HepG2 (cell line): ENCODE data around the gene ANKS1A. TPM values are rescaled to one million over a fixed set of nuclear protein-coding genes. Genes with fewer than 3 reads are reported as not detected.
"Not testable (repeated sequence)": the region's sequence is repeated elsewhere in the genome, so short reads cannot be mapped to it uniquely, and the experiment has no call there.

Experiments used
- ATAC-seq: fragments of 200-7000 bp; cut with Tn5 transposase; 3 replicates; pipeline ENCODE4 v1.9.1; 2020; ENCODE audit warnings: mild to moderate bottlenecking, moderate library complexity
- BruUV-seq: library from RNA; stranded (reverse); fragments of 400-500 nt; replicated peaks from 2 replicates; lab custom pipeline; 2021; lab: Mats Ljungman, UMichigan
- CTCF ChIA-PET: fragments of 300-600 bp; formaldehyde crosslinking; extraction: SDS; loops from one replicate; lab custom pipeline; 2021; ENCODE audit warnings: low total read pairs, inconsistent platforms, low intra/inter-chr PET ratio; lab: Yijun Ruan, JAX
- POLR2A ChIA-PET: fragments of 350-600 bp; sonication (Branson Sonifier 250); formaldehyde crosslinking; loops from one replicate; lab custom pipeline; 2020; ENCODE audit warnings: antibody characterized with exemption, inconsistent platforms; lab: Yijun Ruan, JAX
- DNase-seq: peaks from one replicate; pipeline ENCODE4 v3.0.0-alpha.2; 2015; ENCODE audit warnings: low spot score
- FAIRE-seq: peaks from 3 replicates; lab custom pipeline; 2011; peaks lifted over from hg19 to GRCh38; lab: Jason Lieb, UNC
- H2AFZ ChIP-seq: one replicate; pipeline ENCODE4 v1.6.1; 2011; ENCODE audit warnings: low read length, inconsistent platforms
- H3K27ac ChIP-seq: fragments of 300-600 bp; 3 replicates; pipeline ENCODE4 v1.8.0; 2011; ENCODE audit warnings: mixed run types, mild to moderate bottlenecking, mixed read lengths, low read length, inconsistent platforms; ENCODE audit not compliant: insufficient read depth; ENCODE audit errors: extremely low read length
- H3K27me3 ChIP-seq, 2 experiments: fragments of 200-600 bp in 1 of 2; 2 replicates in 1 of 2; 3 replicates in 1 of 2; pipeline versions ENCODE4 v1.6.0 to v1.8.0; 2011; ENCODE audit warnings: low read length in 2 of 2, mild to moderate bottlenecking in 2 of 2, moderate library complexity in 2 of 2, inconsistent platforms in 1 of 2; ENCODE audit not compliant: insufficient read depth in 2 of 2, control insufficient read depth in 1 of 2
- H3K36me3 ChIP-seq, 2 experiments: fragments of 200-600 bp in 1 of 2; replicated peaks in 1 of 2; 2 replicates in 1 of 2; 3 replicates in 1 of 2; pipeline versions ENCODE4 v1.5.1 to v1.8.0; 2011; ENCODE audit warnings: low read length in 2 of 2, inconsistent platforms in 1 of 2; ENCODE audit not compliant: insufficient read depth in 2 of 2, control insufficient read depth in 1 of 2
- H3K4me1 ChIP-seq: 2 replicates; pipeline ENCODE4 v1.5.1; 2012; ENCODE audit warnings: low read length, inconsistent platforms; ENCODE audit not compliant: insufficient read depth
- H3K4me2 ChIP-seq: 2 replicates; pipeline ENCODE4 v1.6.0; 2011; ENCODE audit warnings: low read depth, low read length, inconsistent platforms
- H3K4me3 ChIP-seq, 3 experiments: fragments of 200-600 bp in 1 of 3; sonication (generic), shearing (Covaris generic) in 1 of 3; replicated peaks in 1 of 3; 2 replicates each; pipeline ENCODE4 v1.5.1; 2011 to 2016; ENCODE audit warnings: low read length in 3 of 3, inconsistent platforms in 2 of 3, low read depth in 2 of 3, mild to moderate bottlenecking in 2 of 3, control low read depth in 1 of 3, mixed read lengths in 1 of 3; ENCODE audit not compliant: insufficient read depth in 1 of 3
- H3K79me2 ChIP-seq: one replicate; pipeline ENCODE4 v1.6.1; 2011; ENCODE audit warnings: low read length, inconsistent platforms; ENCODE audit not compliant: insufficient read depth
- H3K9ac ChIP-seq: 2 replicates; pipeline ENCODE4 v1.6.0; 2011; ENCODE audit warnings: mild to moderate bottlenecking, low read depth, low read length, inconsistent platforms; ENCODE audit not compliant: insufficient read depth
- H3K9me3 ChIP-seq: 2 replicates; pipeline ENCODE4 v1.5.1; 2012; ENCODE audit warnings: mild to moderate bottlenecking, low read length
- H4K20me1 ChIP-seq: 2 replicates; pipeline ENCODE4 v1.6.0; 2011; ENCODE audit warnings: inconsistent platforms, mild to moderate bottlenecking, low read length, moderate library complexity; ENCODE audit not compliant: insufficient read depth
- ERF ChIP-seq: IDR thresholded peaks from 2 replicates; pipeline ENCODE4 v1.6.1; 2018; ENCODE audit warnings: missing biosample characterization, missing genetic modification reagents
- FOXJ3 ChIP-seq: sonication (generic); formaldehyde crosslinking; IDR thresholded peaks from 2 replicates; pipeline ENCODE4 v1.4.0; 2020; ENCODE audit warnings: missing genetic modification reagents, mild to moderate bottlenecking, borderline replicate concordance
- HNRNPK ChIP-seq: fragments of 200-400 bp; formaldehyde crosslinking; IDR thresholded peaks from 2 replicates; pipeline ENCODE4 v1.6.1; 2018; ENCODE audit warnings: low read length, low read depth, moderate library complexity, mild to moderate bottlenecking; ENCODE audit not compliant: poor library complexity, severe bottlenecking
- POLR2AphosphoS5 ChIP-seq: IDR thresholded peaks from 2 replicates; pipeline ENCODE4 v1.6.1; 2012; ENCODE audit warnings: low read depth, low read length
- SRF ChIP-seq: IDR thresholded peaks from 2 replicates; pipeline ENCODE4 v1.6.1; 2011; ENCODE audit warnings: mild to moderate bottlenecking, low read depth, low read length, moderate library complexity
- ZKSCAN1 ChIP-seq: fragments of 150-350 bp; IDR thresholded peaks from 2 replicates; pipeline ENCODE4 v1.6.1; 2014; ENCODE audit warnings: low read length
- ZNF652 ChIP-seq: IDR thresholded peaks from 2 replicates; pipeline ENCODE4 v1.6.1; 2016; ENCODE audit warnings: low read depth, borderline replicate concordance
- ZNF766 ChIP-seq: sonication (generic); formaldehyde crosslinking; IDR thresholded peaks from 2 replicates; pipeline ENCODE4 v1.5.0; 2020; ENCODE audit warnings: missing genetic modification reagents, borderline replicate concordance
- WGBS: methylation state at CpG from one replicate; pipeline ENCODE4 v1.1.6; 2017; ENCODE audit warnings: low lambda C conversion rate; 5-methylcytosine and 5-hydroxymethylcytosine counted together
- in situ Hi-C: cut with HindIII; loops from 2 replicates; pipeline ENCODE4 v1.10.0; 2017; ENCODE audit warnings: low pct_unique_long_range_greater_than_20kb; ENCODE audit not compliant: extremely low pct_ligation_motif_present
- intact Hi-C: fragments of 100-400 bp; cut with micrococcal nuclease; formaldehyde crosslinking; loops from one replicate; pipeline ENCODE4 v1.10.0; 2022; ENCODE audit not compliant: unreplicated experiment
- polyA plus RNA-seq, 8 experiments: library from polyadenylated mRNA; depleted of rRNA in 3 of 8; stranded (reverse) in 7 of 8; unstranded in 1 of 8; fragments of >200 nt; fragmentation: Illumina TruSeq in 4 of 8; extraction: Trizol in 4 of 8; gene quantifications; 2 replicates each; pipeline versions ENCODE4 v1.2.1 to v1.2.3, GENCODE V29; 2011 to 2016; ENCODE audit warnings: low read depth in 4 of 8, missing spikeins in 1 of 8, mixed read lengths in 1 of 8; ENCODE audit not compliant: insufficient read depth in 1 of 8
- total RNA-seq, 5 experiments: library from RNA; depleted of rRNA; stranded (reverse); fragments of >200 nt; fragmentation: Illumina TruSeq; extraction: Trizol; gene quantifications; 2 replicates each; pipeline ENCODE4 v1.2.3, GENCODE V29; 2016; ENCODE audit warnings: low read depth in 1 of 5
- TF ChIP-seq, protein P1 (sequence below): sonication (generic); formaldehyde crosslinking; IDR thresholded peaks from 2 replicates; pipeline ENCODE4 v1.5.0; 2020; ENCODE audit warnings: missing genetic modification reagents

The ANKS1A gene
- total and polyA plus RNA-seq, 2 of the 13 experiments (the other 11 are each of a cell fraction or from before 2014, with no cell fraction given): 7.2 to 15.1 TPM

DNA sequence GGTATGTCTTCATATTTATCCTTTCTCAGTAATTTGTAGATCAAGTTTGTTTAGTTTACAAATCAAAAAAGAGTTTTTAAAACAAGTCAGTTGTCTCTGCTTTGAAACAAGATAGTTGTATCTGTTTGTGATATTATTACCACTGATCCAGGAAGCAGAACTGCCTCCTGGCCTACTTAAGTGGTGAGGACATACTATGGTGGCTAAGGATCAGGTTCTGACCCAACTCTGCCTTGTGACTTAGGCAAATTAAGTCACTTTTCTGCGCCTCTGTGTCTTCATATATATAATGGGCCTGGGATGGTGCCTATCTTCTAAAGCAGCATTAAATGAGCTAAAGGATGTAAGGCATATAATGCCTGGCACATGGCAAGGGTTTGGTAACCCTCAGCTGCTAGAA lies 8.7 kb downstream of the ANKS1A start (continued):
- TF ChIP-seq ZNF766 (CRISPR knock-in tag): no peak
- TF ChIP-seq SRF: no peak
- no peak for TF ChIP-seq ZKSCAN1
- no peak for TF ChIP-seq FOXJ3 (CRISPR knock-in tag)
- no peak for TF ChIP-seq HNRNPK
- TF ChIP-seq POLR2AphosphoS5: no peak
- TF ChIP-seq, all 625 proteins: peak for 0

DNA sequence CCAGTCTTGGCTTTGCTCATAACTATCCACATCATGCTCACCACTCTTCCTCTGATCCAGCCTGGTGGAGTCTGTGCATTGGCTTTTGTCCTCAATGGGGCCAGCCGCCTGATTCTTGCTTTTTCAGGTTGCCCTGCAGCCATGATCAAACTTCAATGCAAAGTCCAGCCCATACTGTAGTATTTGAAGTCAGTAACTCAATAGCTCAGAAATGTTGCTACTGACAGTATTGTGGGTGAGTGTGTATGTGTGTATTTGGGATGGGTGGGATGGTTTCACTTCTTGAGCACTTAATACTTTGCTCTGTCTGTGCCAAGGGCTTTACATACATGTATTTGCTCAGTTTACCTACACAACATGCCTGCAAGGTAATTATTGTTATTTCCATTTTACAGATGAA lies 10.7 kb downstream of the ANKS1A start:
- H3K79me2 ChIP-seq: peaks cover 25% of the 10 kb centered on the region
- CTCF ChIA-PET: not testable (repeated sequence)

More for the DNA sequence above, 10.7 kb downstream of the ANKS1A start:
- H3K9me3 ChIP-seq, H3K27me3 ChIP-seq, H3K36me3 ChIP-seq, intact Hi-C loops, H4K20me1 ChIP-seq, H3K9ac ChIP-seq, H3K4me3 ChIP-seq, DNase-seq, H2AFZ ChIP-seq, BruUV-seq, in situ Hi-C loops, H3K4me2 ChIP-seq: not testable (repeated sequence)
- WGBS: 83% methylated on average over 1 of the region's 1 CpG
- Histone ChIP-seq H3K27ac (peak overlapping the region; percentile 23), H3K4me1 (peaks cover 35% of the 10 kb centered on the region)
- peak; percentile 71 for FAIRE-seq
- TF ChIP-seq, protein P1, sequence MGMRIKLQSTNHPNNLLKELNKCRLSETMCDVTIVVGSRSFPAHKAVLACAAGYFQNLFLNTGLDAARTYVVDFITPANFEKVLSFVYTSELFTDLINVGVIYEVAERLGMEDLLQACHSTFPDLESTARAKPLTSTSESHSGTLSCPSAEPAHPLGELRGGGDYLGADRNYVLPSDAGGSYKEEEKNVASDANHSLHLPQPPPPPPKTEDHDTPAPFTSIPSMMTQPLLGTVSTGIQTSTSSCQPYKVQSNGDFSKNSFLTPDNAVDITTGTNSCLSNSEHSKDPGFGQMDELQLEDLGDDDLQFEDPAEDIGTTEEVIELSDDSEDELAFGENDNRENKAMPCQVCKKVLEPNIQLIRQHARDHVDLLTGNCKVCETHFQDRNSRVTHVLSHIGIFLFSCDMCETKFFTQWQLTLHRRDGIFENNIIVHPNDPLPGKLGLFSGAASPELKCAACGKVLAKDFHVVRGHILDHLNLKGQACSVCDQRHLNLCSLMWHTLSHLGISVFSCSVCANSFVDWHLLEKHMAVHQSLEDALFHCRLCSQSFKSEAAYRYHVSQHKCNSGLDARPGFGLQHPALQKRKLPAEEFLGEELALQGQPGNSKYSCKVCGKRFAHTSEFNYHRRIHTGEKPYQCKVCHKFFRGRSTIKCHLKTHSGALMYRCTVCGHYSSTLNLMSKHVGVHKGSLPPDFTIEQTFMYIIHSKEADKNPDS (CRISPR knock-in tag): peak; percentile 98
- peak; percentile 73; the same call in 1 of the 2 replicates for TF ChIP-seq ZNF652 (CRISPR knock-in tag)
- peak; percentile 58; the same call in 1 of the 2 replicates for TF ChIP-seq ERF (CRISPR knock-in tag)
- ATAC-seq: peak; percentile 86
- POLR2A ChIA-PET: interaction anchor here (1.0 kb wide), 1 partner anchor 12 kb away, joined by 3 read pairs; the partner anchor contains the start of gene TAF11
